Trophoblast cell (in vitro differentiated cells and primary cell): ENCODE measurements around the gene MATN4.

ENCODE experiments used
- DNase-seq, 2 donors: peaks; one replicate each; pipeline ENCODE4 v3.0.0-alpha.2; 2016
- H2AFZ ChIP-seq: 2 replicates; pipeline ENCODE4 v1.6.1; 2013; ENCODE audit warnings: low read length, moderate library complexity, mild to moderate bottlenecking; ENCODE audit not compliant: insufficient read depth, poor library complexity
- H2AK5ac ChIP-seq: 2 replicates; pipeline ENCODE4 v1.6.1; 2013; ENCODE audit warnings: mild to moderate bottlenecking, low read length
- H2BK120ac ChIP-seq: 2 replicates; pipeline ENCODE4 v1.6.1; 2013; ENCODE audit warnings: low read length, mild to moderate bottlenecking, moderate library complexity; ENCODE audit not compliant: insufficient read depth, poor library complexity
- H2BK12ac ChIP-seq: 2 replicates; pipeline ENCODE4 v1.6.1; 2013; ENCODE audit warnings: mild to moderate bottlenecking, low read length, moderate library complexity
- H2BK5ac ChIP-seq: 2 replicates; pipeline ENCODE4 v1.6.1; 2013; ENCODE audit warnings: low read length, low read depth, moderate library complexity, mild to moderate bottlenecking; ENCODE audit not compliant: poor library complexity
- H3K14ac ChIP-seq: 2 replicates; pipeline ENCODE4 v1.6.1; 2013; ENCODE audit warnings: mild to moderate bottlenecking, low read length
- H3K18ac ChIP-seq: 2 replicates; pipeline ENCODE4 v1.6.1; 2013; ENCODE audit warnings: mild to moderate bottlenecking, low read length
- H3K23ac ChIP-seq: 2 replicates; pipeline ENCODE4 v1.6.1; 2013; ENCODE audit warnings: low read length
- H3K27ac ChIP-seq: 2 replicates; pipeline ENCODE4 v1.5.1; 2013; ENCODE audit warnings: low read depth, mild to moderate bottlenecking, inconsistent platforms, low read length, moderate library complexity
- H3K27me3 ChIP-seq: 2 replicates; pipeline ENCODE4 v1.6.1; 2013; ENCODE audit warnings: inconsistent platforms, mild to moderate bottlenecking, low read length, moderate library complexity; ENCODE audit not compliant: insufficient read depth
- H3K36me3 ChIP-seq, 2 experiments: 1 replicate in 1 of 2; 2 replicates in 1 of 2; pipeline ENCODE4 v1.6.1; 2013; ENCODE audit warnings: low read length in 2 of 2, mild to moderate bottlenecking in 2 of 2, moderate library complexity in 1 of 2; ENCODE audit not compliant: insufficient read depth in 2 of 2, control insufficient read depth in 1 of 2
- H3K4ac ChIP-seq: 2 replicates; pipeline ENCODE4 v1.6.1; 2013; ENCODE audit warnings: low read depth, mild to moderate bottlenecking, low read length, moderate library complexity
- H3K4me1 ChIP-seq, 2 experiments: 1 replicate in 1 of 2; 2 replicates in 1 of 2; pipeline ENCODE4 v1.6.1; 2013; ENCODE audit warnings: low read length in 2 of 2, mild to moderate bottlenecking in 2 of 2, moderate library complexity in 1 of 2; ENCODE audit not compliant: insufficient read depth in 2 of 2, control insufficient read depth in 1 of 2
- H3K4me2 ChIP-seq: 2 replicates; pipeline ENCODE4 v1.6.1; 2013; ENCODE audit warnings: inconsistent platforms, mild to moderate bottlenecking, low read length, moderate library complexity
- H3K4me3 ChIP-seq: 2 replicates; pipeline ENCODE4 v1.5.1; 2013; ENCODE audit warnings: mild to moderate bottlenecking, low read depth, low read length, inconsistent platforms
- H3K79me1 ChIP-seq: one replicate; pipeline ENCODE4 v1.6.1; 2013; ENCODE audit warnings: low read length
- H3K79me2 ChIP-seq: 2 replicates; pipeline ENCODE4 v1.6.1; 2013; ENCODE audit warnings: low read length, mild to moderate bottlenecking; ENCODE audit not compliant: control insufficient read depth, insufficient read depth, poor library complexity
- H3K9ac ChIP-seq: 2 replicates; pipeline ENCODE4 v1.6.1; 2013; ENCODE audit warnings: mild to moderate bottlenecking, low read length
- H3K9me3 ChIP-seq: 2 replicates; pipeline ENCODE4 v1.6.1; 2013; ENCODE audit warnings: low read depth, mild to moderate bottlenecking, control low read depth, inconsistent platforms, low read length; ENCODE audit not compliant: insufficient read depth
- H4K12ac ChIP-seq: 2 replicates; pipeline ENCODE4 v1.6.1; 2013; ENCODE audit warnings: low read depth, mild to moderate bottlenecking, low read length, moderate library complexity
- H4K8ac ChIP-seq: 2 replicates; pipeline ENCODE4 v1.6.1; 2013; ENCODE audit warnings: low read depth, mild to moderate bottlenecking, low read length, moderate library complexity
- H4K91ac ChIP-seq: one replicate; pipeline ENCODE4 v1.6.1; 2013; ENCODE audit warnings: low read depth, mild to moderate bottlenecking, low read length, moderate library complexity
- WGBS: extraction: QIAGEN DNeasy Blood & Tissue Kit; methylation state at CpG from one replicate; pipeline ENCODE4 v1.1.7; 2013; ENCODE audit warnings: missing lambda C conversion rate; ENCODE audit not compliant: insufficient read length, insufficient coverage; ENCODE audit errors: extremely low coverage; 5-methylcytosine and 5-hydroxymethylcytosine counted together

Gene MATN4

GRCh38 chr20:45311589-45312211 lies 3.6 kb upstream of the MATN4 start:
- Histone ChIP-seq H2BK5ac (no peak overlapping the region), H3K4me1 (peaks cover 0 to 9% of the 10 kb centered on the region in 2 experiments), H2BK120ac (no peak overlapping the region), H3K36me3 (no peaks in the 10 kb centered on the region), H3K14ac (no peak overlapping the region), H4K8ac (no peak overlapping the region), H3K23ac (no peak overlapping the region), H3K79me2 (no peaks in the 10 kb centered on the region), H3K4me3 (no peak overlapping the region), H3K9ac (no peak overlapping the region), H4K91ac (no peak overlapping the region), H3K79me1 (no peaks in the 10 kb centered on the region), H3K4ac (no peak overlapping the region), H3K27me3 (no peaks in the 10 kb centered on the region), H3K4me2 (peak overlapping the region; percentile 26), H2AFZ (no peak overlapping the region), H4K12ac (no peak overlapping the region), H2BK12ac (no peak overlapping the region), H3K9me3 (no peaks in the 10 kb centered on the region), H3K18ac (no peak overlapping the region), H2AK5ac (no peak overlapping the region), H3K27ac (no peak overlapping the region)
- peak; percentile 48 to 79 for DNase-seq
- no CpG with 5 or more reads among the region's 45 CpGs for WGBS

- Histone ChIP-seq H2BK12ac (no peak overlapping the region), H2BK5ac (no peak overlapping the region), H3K4ac (no peak overlapping the region), H2BK120ac (no peak overlapping the region), H3K9me3 (peaks cover 2% of the 10 kb centered on the region), H3K9ac (no peak overlapping the region), H3K27me3 (no peaks in the 10 kb centered on the region), H4K12ac (no peak overlapping the region), H3K18ac (no peak overlapping the region), H3K4me1 (peaks cover 0 to 11% of the 10 kb centered on the region in 2 experiments), H3K36me3 (no peaks in the 10 kb centered on the region), H2AFZ (no peak overlapping the region), H3K4me2 (no peak overlapping the region), H3K27ac (no peak overlapping the region), H3K79me2 (no peaks in the 10 kb centered on the region), H2AK5ac (no peak overlapping the region), H3K4me3 (no peak overlapping the region), H4K91ac (no peak overlapping the region), H4K8ac (no peak overlapping the region), H3K23ac (no peak overlapping the region), H3K79me1 (no peaks in the 10 kb centered on the region), H3K14ac (no peak overlapping the region)
- no peak for DNase-seq
- WGBS = no CpG with 5 or more reads among the region's 3 CpGs
Measured at GRCh38 chr20:45309075-45309474, 976 bp upstream of the MATN4 start.

- Histone ChIP-seq H2AFZ (no peak overlapping the region), H2BK12ac (no peak overlapping the region), H3K27me3 (no peaks in the 10 kb centered on the region), H4K91ac (no peak overlapping the region), H4K8ac (no peak overlapping the region), H3K4ac (no peak overlapping the region), H3K18ac (no peak overlapping the region), H3K79me2 (no peaks in the 10 kb centered on the region), H3K4me3 (no peak overlapping the region), H3K27ac (no peak overlapping the region), H3K79me1 (no peaks in the 10 kb centered on the region), H2AK5ac (no peak overlapping the region), H3K9ac (no peak overlapping the region), H3K14ac (no peak overlapping the region), H3K4me2 (no peak overlapping the region), H3K4me1 (peaks cover 0 to 8% of the 10 kb centered on the region in 2 experiments), H4K12ac (no peak overlapping the region), H2BK120ac (no peak overlapping the region), H3K23ac (no peak overlapping the region), H2BK5ac (no peak overlapping the region), H3K36me3 (no peaks in the 10 kb centered on the region), H3K9me3 (peaks cover 4% of the 10 kb centered on the region)
- WGBS = no CpG with 5 or more reads among the region's 16 CpGs
- DNase-seq = no peak
Measured at GRCh38 chr20:45307076-45307640, 941 bp downstream of the MATN4 start.

- no peak within 1 kb of the TSS for H3K27ac ChIP-seq
- peak in 1 of 2 donors; percentile 46 for DNase-seq
- H3K4me3 ChIP-seq = no peak within 1 kb of the TSS
- H3K27me3 ChIP-seq = no peaks in the 10 kb centered on the region
- no peak within 1 kb of the TSS for H3K9ac ChIP-seq
- no CpG with 5 or more reads among the region's 41 CpGs for WGBS
- H4K12ac ChIP-seq = peak within 1 kb of the TSS; percentile 63
- peaks cover 4% of the 10 kb centered on the region for H3K9me3 ChIP-seq
- no peak within 1 kb of the TSS for H4K91ac ChIP-seq
- no peak within 1 kb of the TSS for H3K14ac ChIP-seq
- H3K79me1 ChIP-seq = no peaks in the 10 kb centered on the region
- H2BK12ac ChIP-seq = no peak within 1 kb of the TSS
- no peak within 1 kb of the TSS for H3K18ac ChIP-seq
- no peak within 1 kb of the TSS for H3K23ac ChIP-seq
- peak within 1 kb of the TSS; percentile 71 for H2AFZ ChIP-seq
- peak within 1 kb of the TSS; percentile 48 for H4K8ac ChIP-seq
- H3K79me2 ChIP-seq = no peaks in the 10 kb centered on the region
- H2BK120ac ChIP-seq = no peak within 1 kb of the TSS
- H2AK5ac ChIP-seq = no peak within 1 kb of the TSS
- no peak within 1 kb of the TSS for H3K4ac ChIP-seq
- peak within 1 kb of the TSS; percentile 35 for H3K4me2 ChIP-seq
- no peaks in the 10 kb centered on the region for H3K36me3 ChIP-seq
- peaks cover 0 to 3% of the 10 kb centered on the region in 2 experiments for H3K4me1 ChIP-seq
- H2BK5ac ChIP-seq = no peak within 1 kb of the TSS
Measured at GRCh38 chr20:45306431-45306982, 1.6 kb downstream of the MATN4 start, which contains the start of gene RBPJL. Gene RBPJL (plus strand): TSS chr20:45306840. CDS start chr20:45306923, 83 bp downstream.
